ENCODE measurements around the gene PCP4.

DNA sequence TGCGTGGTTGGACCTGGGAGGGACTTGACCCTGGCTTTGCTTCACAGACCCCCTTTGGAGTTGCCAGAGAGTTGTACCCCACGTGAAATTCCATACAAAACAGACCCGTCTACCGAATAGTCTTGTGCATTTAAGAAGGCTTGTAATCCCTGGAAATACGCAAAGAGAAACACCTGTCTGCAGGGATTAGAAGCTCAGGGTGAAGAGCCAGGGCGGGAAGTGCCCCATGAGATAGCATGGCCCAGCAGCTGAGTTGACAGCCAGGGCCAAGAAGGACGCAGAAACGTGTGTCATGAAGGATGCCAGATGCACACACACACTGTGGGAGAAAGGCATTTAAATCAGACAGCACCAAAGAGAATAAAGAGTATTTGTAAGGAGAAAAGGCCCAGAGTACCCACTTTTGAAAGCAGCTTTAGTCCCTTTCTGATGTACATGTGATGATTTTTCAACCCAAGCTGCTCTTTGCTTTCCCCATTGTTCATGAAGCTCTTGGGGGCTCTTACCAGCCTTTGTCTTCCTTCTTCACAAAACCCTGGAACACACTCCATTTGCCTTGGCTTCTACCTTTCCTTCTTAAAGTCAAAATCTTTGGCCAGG lies 46.6 kb downstream of the PCP4 start:
- TF ChIP-seq, protein P1, sequence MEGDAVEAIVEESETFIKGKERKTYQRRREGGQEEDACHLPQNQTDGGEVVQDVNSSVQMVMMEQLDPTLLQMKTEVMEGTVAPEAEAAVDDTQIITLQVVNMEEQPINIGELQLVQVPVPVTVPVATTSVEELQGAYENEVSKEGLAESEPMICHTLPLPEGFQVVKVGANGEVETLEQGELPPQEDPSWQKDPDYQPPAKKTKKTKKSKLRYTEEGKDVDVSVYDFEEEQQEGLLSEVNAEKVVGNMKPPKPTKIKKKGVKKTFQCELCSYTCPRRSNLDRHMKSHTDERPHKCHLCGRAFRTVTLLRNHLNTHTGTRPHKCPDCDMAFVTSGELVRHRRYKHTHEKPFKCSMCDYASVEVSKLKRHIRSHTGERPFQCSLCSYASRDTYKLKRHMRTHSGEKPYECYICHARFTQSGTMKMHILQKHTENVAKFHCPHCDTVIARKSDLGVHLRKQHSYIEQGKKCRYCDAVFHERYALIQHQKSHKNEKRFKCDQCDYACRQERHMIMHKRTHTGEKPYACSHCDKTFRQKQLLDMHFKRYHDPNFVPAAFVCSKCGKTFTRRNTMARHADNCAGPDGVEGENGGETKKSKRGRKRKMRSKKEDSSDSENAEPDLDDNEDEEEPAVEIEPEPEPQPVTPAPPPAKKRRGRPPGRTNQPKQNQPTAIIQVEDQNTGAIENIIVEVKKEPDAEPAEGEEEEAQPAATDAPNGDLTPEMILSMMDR (optimal IDR thresholded peaks at IDR 0.05 in 1 of 3, IDR thresholded peaks at IDR 0.05 in 1 of 3, conservative IDR thresholded peaks at IDR 0.05 in 1 of 3; ENCODE audit: extremely low read depth in 1 of 3, insufficient read depth in 2 of 3, low read length in 3 of 3) = no peak
- no peak for TF ChIP-seq EZH2 (IDR thresholded peaks at IDR 0.05; ENCODE audit: low read length)

All from keratinocyte (primary cell).